Erythroblast (primary cell): ENCODE data around the gene TET1.

Experiments used
- GATA1 ChIP-seq: IDR thresholded peaks from 2 replicates; pipeline ENCODE4 v1.6.1; 2011; ENCODE audit warnings: low read depth, mild to moderate bottlenecking, control low read depth, low read length, moderate library complexity
- POLR2A ChIP-seq: IDR thresholded peaks from 2 replicates; pipeline ENCODE4 v1.6.1; 2011; ENCODE audit warnings: mild to moderate bottlenecking, low read length

DNA sequence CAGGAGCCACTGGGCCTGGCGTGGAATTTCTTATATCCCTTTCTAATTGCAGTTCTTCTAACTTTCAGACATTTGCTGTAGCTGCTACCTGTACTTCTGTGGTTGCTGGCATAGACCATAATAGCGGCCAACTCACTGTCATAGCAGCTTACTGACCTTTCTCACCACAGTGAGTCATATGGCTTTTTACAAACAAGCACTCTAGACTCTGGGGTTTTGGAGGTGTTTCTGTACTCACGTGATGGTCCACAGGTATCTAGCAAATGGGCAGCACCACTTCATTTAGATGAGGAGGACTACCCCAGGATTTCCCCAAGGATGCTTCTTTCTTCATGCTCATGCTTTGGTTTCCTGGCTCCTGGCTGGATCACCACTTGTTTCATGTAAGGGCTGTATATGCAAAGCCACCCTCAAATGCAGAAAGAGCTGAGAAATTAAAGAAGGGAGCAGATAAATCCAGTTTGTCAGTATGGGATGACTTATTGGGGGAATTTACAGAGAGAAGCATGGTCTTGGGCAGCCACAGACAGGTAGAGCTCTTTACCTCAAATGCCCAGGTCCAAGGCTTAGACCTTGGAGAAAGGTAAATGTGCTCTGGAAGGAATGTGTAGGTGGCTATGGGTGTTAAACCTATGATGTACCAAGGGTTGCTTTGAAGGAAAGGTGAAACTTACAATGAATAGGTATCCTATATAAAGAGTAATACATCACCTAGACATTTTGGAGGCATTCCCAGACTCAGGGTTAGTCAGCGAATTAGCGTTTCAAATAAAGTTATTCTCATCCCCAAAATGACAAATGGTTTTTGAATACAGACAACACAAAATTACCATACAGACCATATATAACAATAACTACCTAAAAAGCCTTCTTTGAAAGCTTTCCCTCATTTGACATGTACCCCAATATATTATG is 16.9 kb upstream of the TET1 start:
- no peak for TF ChIP-seq POLR2A
- TF ChIP-seq GATA1: no peak
